ENCODE data around the gene VSX1.

VSX1 gene

DNA sequence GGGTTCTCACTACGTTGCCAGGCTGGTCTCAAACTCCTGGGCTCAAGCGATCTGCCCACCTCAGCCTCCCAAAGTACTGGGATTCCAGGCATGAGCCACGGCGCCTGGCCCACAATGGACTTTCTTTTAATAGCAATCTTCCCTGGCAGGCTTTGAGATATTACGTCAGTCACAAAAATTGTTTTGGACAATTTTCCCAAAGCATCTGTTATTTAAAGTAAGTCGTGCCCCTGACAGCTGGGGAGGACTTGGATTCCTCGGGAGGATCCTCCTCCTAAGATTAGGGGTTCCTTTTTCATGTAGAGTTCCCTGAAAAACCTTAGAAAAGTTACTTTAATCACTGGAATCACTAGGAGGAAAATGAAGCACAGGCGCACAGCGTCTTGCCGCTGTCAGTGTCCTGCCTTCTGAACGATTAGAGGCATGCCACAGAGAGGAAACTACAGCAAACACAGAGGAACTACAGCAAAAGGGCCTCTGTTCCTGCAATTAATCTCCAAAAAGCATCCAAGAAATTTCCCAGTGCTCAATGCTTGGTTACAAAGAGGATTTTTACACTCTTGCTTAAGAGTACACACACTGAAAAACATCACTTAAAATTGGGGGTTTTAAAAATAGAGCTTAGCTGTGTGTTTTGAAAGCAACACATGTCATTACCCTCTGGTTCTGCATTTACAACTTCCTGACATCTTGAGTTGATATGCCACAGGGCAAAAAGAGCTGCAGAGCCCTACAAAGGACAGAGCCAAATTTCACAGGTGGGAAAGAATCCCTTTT is 28.5 kb downstream of the VSX1 start:
- peak; percentile 54 for DNase-seq (ENCODE audit: low read depth)

DNA sequence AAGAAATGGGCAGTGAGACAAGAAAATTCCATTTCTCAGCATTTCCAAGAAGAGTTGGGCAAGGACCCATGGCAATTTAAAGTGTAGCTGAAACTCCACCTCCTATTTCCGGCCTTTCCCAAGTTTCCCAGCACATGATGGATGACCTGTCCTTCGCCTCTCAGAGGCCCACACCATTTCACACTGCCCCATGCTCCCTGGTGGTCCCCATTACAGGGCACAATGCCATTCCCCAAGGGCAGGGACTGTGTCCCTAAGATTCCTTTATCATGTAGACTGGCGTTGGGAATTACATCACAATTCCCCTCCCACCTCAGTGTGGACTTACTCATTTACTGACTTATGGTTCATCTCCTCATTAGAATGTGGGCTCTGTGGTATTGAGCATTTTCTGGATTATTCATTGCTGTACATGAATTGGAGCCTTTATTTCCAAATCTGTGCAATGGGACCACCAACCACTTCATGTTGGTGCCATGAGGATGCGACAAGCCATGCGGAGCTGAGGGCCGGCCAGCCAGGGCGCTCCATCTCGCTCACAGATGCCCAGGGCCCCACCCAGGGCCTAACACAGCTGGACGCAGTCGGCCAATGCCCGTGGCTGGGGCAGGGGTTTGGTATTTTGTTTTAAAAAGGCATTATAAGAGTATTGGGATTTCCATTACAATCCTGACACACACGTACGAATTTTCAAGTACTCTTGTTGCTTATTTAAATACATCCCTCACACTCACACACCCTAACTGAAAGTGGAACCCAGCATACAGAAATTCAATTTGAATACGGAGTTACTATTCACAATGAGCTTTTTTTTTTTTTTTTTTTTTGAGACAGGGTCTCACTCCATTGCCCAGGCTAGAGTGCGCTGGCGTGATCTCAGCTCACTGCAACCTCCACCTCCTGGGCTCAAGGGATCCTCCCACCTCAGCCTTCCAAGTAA is 29.4 kb downstream of the VSX1 start:
- peak; percentile 51 for DNase-seq (ENCODE audit: low read depth)

DNA sequence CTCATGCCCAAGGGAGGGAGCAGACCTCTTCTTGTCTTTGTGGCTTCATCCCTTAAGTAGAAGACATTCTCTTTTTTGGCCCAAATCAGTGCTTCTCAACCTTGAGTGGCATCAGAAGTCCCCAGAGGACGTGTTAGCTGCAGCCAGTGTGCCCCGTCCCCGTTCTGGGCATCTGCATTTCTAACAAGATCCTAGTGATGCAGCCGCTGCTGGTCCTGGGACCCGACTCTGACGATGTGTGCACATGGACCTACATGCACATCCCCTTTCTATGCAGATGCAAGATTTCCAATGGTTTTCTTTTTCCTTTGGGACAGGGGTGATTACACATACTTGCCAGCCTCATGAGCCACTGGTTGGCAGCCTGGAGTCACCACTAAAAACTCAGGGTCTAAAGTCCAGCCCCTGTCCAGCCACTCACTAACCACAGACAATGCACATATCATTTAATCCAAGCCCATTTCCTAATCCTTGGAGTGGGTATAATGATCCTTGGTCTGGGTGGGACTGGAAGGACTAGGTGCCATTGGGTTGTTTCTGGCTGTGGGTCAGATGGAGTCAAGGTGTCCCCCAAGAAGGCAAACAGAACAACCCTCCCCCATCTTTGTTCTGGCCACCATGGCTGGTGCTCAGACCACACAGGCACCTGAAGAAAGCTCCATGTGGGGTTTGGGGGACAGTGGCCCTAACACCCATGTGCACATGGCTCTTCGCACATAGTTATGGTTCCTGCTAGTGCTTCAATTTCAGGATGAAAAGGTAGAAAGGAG is 30.4 kb downstream of the VSX1 start:
- no peak for DNase-seq (ENCODE audit: low read depth)

DNA sequence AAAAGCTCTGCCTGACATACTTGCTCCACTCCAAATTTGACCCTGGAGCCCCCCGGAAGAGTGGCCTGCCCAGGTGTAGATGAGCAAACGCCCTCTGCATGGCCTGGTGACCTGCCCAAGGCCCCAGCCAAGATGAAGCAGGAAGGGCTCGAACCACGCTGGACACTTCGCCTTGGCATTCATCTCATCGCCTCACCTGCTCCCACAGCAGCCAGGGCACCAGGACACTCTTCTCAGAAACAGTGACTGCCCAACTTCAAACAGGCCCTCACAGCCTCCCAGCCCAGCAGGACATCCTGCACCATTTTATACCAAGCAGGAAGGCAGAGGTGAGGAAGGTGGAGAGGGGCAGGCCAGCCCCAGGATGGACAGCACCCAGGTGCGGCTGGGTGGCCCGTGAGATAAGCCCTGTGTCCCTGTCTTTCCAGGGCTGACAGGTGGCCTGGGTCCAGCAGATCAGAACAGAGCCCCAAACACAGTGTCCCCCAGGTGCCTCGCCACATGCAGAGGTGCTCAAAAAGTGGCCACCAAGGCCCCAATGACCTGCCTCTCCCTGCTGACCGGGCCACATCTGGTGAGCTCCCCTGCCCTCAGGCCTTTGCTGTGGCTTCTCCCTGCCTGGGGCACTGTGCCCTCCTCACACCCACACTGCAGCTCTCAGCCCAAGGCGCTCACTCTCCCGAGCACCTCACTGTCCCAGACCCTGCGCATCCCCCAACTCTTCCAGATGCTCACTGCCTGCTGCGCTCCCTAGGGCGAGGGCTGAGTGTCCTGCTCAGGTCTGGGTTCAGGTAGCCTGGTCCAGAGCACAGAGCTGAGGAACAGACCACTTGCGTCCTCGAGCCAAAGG is 31.2 kb downstream of the VSX1 start:
- no peak for DNase-seq (ENCODE audit: low read depth)

DNA sequence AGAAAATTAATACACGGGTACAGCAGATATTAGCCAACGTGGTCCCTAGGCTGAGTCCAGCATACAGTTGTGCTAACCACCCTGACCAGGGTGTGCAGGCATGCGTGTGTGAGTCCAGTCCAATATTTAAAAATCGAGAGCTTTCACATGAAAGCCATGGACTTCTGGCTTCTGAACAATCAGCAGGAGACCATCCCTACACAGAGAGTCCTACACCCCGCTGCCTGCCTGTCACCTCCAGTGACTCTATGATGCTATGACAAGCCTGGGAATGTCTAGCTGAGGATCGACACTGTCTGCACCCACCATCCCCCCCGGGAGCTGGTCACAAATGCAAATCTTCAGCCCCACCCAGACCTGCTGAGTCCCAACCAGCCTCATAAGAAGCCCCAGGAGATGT is 31.9 kb downstream of the VSX1 start:
- no peak for DNase-seq (ENCODE audit: low read depth)

DNA sequence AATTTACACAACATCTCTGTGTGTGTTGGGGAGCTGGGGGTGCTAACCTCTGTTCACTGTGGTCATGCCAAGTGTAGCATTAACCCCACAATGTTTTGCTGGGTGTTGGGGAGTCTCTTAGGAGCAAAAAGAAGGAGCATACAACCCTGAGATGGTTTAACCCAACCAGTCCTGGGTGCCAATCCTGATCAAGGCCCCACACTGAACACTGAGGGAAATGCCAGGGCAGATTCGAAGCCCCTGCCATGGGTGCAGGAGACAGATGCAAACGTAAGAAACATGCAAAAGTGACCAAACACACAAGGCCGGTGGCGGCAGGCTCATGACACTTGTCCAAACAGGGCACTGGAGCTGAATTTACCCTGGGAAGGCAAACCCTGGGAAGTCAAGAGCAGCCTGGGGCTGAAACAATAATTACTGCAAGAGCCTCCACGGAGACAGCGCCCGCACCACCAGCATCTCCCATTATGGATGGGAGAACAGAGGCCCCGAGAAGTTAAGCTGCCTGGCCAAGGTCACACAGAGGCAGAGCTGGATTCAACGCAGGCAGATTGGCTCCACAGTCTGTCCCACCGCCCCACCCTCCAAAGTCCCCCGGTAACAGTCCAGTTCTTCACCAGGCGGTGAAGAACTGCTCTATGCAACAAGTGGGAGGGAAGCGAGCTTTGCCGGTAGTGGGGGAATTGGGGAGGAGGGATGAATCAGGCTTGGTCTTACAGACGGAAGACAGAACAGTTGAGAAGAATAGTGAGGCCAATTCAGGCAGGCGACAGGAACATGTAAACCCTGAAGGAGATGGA is 32.5 kb downstream of the VSX1 start:
- DNase-seq (ENCODE audit: low read depth), result no peak

DNA sequence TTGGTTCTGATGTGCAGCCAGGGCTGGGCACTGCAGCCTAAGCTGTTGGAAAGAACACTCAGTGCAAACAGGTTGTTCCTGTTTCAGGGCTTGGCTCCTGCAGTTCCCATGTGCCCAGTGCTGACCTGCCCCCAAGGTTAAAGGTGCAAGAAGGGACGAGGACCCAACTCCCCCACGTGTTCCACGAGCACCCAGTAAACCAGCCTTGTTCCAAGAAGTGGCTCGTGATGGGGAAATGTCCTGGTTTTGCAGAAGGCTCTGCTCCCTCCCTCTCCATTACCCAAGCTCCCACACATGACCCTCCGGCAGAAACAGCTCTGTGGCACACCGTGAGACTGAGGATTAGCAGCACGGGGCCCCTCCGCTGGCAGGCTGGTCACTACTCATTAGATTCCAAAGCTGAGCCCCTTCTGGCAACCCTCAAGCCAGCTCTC is 33.4 kb downstream of the VSX1 start:
- DNase-seq (ENCODE audit: low read depth), result no peak

DNA sequence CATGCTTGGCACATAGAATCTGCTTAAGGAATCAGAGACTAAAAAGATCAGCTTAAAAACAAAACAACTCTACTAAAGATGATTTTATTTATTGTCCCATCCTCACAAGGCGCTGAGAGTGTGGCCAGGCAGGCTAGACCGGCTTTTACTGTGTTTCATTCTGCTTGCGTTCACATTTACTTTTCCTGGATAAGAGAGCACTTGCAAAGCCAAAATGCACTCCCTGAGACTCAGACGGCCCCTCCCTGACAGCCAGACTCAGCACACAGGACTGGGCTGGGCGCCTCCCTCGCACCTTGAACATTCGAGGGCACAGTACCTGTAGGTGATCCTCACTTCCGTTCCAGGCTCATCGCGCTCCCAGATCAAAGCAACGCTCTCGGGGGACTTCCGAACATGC is 34.2 kb downstream of the VSX1 start:
- DNase-seq (ENCODE audit: low read depth), result no peak

DNA sequence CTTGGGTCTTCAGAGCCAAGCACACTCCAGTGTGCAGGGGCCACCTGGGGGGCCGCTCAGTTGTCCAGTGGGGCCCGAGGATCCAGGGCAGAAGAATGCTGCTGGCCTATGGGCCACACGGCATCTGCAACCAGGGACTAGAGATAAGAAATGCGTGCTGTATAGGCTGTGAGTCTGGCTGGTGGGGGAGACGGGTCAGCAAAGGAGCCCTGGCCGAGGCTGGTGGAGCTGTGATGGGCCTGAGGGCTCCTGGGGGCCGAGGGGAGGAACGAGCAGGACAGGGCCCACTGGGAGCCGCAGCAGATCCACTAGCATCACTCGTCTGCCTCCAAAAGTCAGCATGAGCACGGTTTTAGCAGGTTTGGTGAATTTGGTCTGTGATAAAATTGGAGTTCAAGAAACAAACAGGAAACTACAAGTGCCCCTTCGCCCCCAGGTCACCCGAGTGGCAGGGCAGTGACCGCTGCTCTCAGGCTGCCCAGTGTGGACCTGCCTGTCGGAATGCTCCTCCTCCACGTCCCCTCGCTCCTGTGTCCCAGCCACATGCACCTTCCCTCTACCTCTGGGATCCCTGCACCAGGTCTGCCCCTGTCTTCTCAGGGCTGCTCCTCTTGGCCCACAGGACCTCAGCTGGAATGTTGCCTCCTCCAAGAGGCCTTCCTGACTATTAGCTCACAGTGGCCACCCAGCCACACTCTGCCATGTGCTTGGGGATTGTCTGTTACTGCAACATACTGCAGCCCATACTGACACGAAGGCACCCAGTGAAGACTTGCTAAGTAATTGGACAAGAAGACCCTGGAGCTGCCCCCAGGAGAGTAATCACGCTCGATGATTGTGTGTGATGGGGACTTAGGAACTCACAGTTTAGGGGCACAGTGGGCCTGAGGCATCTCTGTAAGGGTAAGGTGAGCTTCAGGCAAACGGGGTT is 34.9 kb downstream of the VSX1 start:
- no peak for DNase-seq (ENCODE audit: low read depth)

DNA sequence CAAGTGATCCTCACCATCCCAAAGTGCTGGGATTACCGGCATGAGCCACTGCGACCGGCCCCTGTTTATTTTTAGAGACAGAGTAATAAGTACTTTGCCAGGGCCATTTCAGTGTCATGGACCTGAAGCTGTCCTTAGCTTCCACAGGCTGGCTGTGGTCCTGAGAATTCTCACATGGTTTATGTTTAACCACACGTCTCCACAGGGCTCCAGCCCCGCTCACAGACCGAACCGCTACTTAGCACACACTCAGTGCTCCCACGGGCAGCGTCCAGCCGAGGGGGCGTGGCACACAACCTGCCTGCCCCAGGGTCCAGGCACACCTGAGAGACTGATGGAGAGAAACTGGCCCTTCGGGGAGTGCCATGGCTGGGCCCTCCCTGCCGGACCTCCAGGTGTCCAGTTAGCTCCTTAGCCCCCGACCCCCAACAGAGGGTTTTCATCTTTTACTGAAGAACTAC is 35.7 kb downstream of the VSX1 start:
- DNase-seq (ENCODE audit: low read depth), result no peak

DNA sequence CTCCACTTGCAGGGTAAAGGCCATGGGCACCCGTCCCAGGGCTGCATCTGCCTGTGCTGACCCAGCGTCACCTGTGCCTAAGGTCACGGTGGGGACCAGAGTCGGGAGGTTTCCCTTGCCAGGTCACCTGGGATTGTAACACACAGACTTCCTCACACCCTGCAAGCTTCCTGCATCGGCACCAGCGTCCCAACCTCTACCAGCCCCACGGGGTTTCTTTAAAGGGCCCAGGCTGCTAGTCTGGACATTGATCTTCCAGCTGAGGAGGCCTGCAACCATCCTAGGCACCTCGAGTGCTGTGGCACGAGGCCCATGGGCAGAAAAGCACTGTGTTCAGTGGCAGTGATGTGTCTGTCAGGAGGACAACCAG is 36.6 kb downstream of the VSX1 start:
- DNase-seq (ENCODE audit: low read depth), result no peak

DNA sequence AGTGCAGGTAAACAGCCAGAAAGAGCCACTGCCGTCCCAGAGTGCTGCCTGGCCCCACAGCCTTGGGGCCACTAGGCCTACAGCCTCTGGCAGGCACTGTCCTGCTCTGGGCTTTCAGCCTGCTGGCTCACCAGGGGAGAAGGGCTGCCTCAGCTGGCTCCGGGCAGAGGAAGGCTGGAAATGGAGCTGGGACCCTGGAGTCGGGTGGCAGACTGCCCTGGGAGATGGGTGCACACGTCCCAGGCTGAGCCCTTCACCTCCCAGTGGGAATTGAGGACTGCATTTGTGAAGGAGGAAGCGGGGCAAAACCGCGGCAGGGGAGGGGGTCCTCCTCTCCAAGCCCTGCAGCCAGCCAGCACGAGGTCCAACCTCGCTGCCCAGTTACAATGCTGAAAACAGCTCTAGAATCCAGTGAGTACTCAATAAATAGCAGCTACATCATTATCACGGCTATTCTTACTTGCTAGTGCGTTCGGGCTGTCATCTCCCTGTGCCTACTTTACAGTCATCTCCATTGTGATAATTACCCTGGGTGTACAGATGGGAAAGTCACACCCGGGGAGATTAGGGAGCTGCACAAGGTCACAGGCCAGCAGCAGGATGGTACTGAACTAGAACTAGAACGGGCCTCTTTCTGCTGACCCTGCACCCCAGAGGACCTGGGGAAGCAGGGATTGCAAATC is 37.1 kb downstream of the VSX1 start:
- no peak for DNase-seq (ENCODE audit: low read depth)

DNA sequence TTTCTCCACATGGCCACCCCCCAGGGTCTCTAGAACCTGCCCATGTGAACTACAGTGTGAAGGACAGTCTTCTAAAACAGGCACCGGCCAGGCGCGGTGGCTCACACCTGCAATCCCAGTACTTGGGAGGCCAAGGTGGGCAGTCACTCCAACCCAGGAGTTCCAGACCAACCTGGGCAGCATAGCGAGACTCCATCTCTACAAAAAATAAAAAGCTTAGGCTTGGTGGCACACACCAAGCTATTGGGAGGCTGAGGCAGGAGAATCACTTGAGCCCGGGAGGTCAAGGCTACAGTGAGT is 37.7 kb downstream of the VSX1 start:
- DNase-seq (ENCODE audit: low read depth), result no peak

DNA sequence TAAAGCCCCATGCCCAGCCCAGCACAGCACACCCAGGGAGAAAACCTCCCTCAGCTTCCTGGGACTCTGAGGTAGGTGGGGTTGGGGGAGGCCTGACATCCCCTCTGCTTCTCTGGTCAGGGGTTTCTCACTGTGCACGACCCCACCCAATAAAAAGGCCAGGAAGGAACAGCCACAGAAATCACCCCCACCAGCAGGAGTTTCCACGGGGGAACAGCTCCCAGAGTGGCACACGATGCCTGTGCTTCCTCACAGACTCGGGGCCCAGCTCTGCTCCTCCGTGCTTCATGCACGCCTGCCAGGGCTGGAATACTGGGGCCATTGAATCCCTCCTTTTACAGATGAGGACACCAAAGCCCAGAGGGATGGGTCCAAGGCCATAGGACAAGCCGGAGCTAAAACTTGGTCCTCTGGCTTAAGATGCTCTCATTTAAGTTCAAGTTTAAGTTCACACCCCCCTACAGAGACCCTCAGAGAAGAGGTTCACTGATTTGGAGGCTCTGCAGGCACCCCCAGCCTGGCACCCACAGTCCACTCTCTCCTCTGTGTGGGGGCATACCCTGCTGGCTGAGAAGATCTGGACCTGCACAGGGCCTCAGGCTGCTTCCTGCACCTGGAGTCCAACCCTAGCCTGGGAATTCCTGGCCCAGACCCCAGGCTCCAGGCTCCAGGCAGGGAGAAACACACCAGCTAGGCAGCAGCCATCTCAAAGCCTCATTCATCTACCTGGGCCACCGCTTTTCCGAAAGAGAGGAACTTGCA is 38.3 kb downstream of the VSX1 start:
- DNase-seq (ENCODE audit: low read depth), result no peak

DNA sequence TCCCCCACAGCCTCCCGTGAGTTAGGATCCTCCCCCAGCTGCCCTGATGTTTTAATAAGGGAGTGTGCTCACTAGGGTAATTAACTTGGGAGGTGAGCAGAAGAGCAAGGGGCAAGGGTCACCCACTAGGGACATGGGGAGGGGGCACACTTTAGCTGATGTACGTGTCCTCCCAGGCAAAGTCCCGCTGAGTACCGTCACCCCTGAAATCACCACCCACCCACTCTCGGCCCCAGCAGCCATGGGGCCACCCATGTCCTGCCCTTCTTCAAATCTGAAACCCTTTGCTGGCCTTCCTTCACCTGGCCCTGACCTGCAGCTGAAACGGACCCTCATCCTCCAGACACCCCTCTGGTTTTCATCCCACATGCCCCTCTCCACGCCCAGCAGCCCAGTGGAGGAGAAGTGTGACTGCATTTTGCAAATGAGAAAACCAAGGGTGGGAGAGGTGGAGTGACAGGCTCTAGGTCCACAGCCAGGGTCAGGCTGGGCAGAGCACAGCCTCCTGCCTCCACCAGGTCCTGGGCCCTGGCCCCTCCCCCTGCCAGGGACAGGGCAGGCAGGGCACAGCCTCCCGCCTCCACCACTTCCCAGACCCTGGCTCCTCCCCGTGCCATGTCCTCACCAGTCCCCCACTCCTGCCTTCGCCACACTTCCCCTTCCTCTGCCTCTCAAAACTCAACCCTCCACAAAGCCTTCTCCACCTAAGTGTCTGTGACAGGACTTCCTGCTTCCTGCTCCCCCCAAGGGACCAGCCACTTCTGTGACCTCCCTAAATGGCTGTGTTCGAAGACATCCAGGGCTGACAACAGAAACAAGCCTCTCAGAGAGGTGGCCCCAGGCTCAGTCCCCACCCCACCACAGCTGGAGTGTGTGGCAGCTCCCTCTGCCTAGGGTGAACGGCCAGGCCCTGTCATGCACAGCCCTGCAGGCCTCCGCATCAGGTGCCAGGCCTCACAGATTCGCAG is 39.1 kb downstream of the VSX1 start:
- no peak for DNase-seq (ENCODE audit: low read depth)

DNA sequence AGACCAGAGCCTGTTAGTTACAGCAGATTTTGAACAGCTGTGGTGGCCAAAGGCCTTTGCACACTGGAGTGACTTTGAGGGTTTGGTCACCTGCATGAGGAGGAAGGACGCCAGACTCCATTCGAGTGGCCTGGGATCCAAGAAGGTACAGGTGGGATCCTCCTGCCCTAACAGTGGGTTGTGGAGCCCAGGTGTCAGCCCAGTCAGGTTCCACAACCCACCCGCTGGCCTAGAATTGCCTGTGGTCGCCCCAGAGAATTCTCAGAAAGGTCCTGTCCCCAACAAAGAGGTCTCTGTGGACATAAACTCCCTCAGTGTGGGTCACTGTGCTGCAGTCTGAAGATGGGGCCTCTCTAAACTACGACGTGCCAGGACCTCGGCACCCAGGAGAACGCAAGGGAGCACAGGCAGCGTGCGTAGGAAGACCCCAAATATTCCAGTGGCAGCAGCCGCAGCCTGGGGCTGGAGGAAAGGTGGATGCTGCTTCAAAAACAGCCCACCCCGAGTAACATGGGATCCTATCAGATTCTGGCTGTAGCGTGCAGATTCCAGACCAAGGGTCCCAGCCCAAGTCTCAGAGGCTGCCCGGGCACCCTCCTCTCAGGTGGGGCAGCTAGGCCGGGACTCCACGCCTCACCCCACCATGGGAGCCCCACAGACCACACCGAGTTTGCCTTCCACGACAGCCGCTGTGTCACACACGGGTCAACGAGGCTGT is 40.0 kb downstream of the VSX1 start:
- no peak for DNase-seq (ENCODE audit: low read depth)

Measured in GM04503 (cell line).